ENCODE data around the gene SLC9A9.

Gene SLC9A9

GRCh38 chr3:143362115-143362991 lies 485.9 kb downstream of the SLC9A9 start:
- DNase-seq (ENCODE audit: low read depth in 1 of 2, low spot score in 1 of 2): no peak

DNA sequence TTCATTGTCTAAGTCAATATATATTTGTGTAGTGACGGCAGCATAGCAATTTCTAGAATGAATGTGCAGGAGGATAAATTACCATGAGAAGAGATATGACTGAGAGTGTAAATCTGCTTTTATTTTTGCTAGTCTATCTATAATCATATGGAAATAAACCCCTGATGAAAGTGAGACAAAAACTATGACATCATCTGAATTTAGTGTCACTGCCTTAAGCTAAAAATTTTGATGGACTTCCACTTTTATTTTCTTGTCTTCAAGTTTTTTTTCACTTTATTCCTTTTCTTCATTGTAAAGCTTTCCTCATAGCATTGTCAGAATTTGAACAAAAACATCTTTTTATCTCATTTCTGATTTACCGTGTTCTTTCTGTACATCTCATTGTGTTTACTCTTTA lies 486.7 kb downstream of the SLC9A9 start:
- DNase-seq (ENCODE audit: low read depth in 1 of 2, low spot score in 1 of 2): no peak

DNA sequence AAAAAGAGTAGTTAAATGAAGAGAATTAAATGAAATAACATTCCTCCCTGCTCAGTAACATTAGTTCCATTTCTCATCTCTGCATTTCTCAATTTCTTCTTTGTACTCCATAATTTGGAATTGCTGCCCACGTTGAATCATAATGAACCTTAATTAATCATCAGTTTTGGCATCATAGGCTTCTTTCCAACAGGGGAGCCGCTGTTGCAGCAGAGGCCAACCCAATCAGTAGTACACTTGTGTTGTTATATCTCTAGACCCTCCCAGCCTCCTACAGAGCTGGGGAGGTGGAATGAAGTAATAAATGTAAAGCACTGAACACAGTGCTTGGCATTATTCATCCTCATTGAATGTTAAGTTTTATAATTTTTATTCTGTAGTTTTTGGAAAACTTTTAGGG lies 488.0 kb downstream of the SLC9A9 start:
- no peak for DNase-seq (ENCODE audit: low read depth in 1 of 2, low spot score in 1 of 2)

GRCh38 chr3:143358793-143359491 lies 489.3 kb downstream of the SLC9A9 start:
- no peak for DNase-seq (ENCODE audit: low read depth in 1 of 2, low spot score in 1 of 2)

DNA sequence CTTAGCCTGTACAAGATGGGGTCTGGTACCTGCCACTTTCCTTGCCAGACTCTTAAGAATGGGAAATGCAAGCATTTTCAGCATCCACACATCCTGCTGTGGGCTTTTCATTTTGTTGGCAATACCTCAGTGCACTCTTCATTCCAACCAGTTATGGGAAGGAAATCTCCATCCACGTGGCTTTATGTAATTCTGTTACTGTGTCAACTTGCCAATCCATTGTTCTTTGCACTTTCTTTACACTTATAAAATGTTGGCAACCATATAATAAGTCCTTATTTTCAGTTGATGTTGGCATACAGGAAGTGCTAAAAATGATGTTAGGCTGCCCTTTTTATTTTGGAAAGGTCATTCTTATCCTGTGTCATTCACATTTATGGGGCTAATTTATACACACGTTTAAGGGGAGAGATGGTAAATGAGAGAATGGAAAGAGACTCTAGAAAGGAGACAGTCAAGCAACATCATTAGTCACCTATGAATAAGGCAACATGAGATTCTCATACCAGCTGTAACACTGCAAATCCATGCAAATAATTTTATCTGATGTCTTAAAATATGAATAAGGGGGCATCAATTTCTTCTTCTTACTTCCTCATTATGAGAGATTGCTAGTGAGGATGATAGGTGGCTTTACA lies 490.0 kb downstream of the SLC9A9 start:
- no peak for DNase-seq (ENCODE audit: low read depth in 1 of 2, low spot score in 1 of 2)

DNA sequence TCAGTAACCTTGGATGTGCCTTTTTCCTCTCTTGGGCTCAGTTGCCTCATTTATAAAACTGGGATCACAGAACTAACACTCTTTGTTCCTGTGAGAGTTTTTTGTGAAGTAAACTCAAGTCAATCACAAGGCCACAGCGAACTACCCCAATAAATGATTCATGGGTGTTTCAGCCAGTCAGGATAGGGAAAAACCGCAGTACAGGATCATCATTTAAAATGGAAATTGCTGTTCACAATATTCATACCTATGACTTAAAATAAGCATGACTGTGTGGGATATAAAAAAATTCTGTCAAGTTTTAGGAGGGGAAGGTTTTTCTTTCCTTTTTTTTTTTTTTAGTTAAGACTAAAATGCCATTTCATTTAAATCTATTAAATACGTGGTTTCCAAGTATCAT lies 490.6 kb downstream of the SLC9A9 start:
- no peak for DNase-seq (ENCODE audit: low read depth in 1 of 2, low spot score in 1 of 2)

DNA sequence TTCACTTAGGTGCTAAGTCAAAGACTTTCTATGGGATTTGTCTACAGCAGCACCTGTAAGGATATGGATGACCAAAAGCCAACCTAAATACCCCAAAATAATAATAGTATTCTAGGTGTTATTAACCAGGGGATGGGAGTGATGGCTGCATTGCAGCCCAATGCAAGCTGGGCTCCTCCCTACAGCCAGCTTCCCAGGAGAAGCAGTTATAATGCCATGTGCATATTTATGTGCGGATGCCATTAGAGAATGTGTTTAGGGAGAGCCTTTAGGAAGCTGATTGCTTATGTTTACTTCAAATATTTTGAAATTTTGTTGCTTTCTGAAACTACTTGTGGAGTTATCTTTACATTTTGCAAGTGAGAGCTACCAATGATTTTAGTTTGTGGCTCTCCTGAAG lies 491.4 kb downstream of the SLC9A9 start:
- no peak for DNase-seq (ENCODE audit: low read depth in 1 of 2, low spot score in 1 of 2)

- no peak for DNase-seq (ENCODE audit: low read depth in 1 of 2, low spot score in 1 of 2)
Observed at GRCh38 chr3:143354342-143354741, 493.9 kb downstream of the SLC9A9 start.

DNA sequence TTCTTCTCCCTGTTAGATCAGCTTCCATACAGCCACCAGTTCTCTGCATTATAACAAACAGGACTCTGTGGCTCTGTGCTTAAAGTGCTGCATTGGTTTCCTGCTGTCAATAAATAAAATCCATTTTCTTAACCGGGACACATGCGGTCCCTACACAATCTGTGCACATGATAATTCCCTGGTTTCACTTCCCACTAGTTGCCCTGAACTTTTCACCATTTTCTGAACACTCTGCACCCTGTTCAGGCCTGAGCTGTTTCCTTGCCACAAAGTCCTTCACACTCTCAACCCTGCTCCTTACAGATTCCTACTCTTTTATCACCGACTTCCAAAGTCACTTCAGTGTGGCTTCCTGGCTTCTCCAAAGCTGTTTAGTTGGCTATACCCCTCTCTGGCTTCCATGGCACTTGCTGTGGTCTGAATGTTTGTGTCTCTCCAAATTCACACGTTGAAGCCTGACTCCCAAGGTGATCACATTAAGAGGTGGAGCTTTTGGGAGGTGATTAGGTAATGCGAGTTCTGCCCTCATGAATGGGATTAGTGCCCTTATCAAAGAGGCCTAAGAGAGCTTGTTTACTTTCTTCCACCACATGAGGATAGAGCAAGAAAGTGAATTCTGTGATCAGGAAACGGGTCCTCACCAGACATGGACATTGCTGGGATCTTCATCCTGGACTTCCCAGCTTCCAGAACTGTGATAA lies 495.3 kb downstream of the SLC9A9 start:
- DNase-seq (ENCODE audit: low read depth in 1 of 2, low spot score in 1 of 2): no peak

- DNase-seq (ENCODE audit: low read depth in 1 of 2, low spot score in 1 of 2): no peak
Observed at GRCh38 chr3:143351895-143352608, 496.2 kb downstream of the SLC9A9 start.

DNA sequence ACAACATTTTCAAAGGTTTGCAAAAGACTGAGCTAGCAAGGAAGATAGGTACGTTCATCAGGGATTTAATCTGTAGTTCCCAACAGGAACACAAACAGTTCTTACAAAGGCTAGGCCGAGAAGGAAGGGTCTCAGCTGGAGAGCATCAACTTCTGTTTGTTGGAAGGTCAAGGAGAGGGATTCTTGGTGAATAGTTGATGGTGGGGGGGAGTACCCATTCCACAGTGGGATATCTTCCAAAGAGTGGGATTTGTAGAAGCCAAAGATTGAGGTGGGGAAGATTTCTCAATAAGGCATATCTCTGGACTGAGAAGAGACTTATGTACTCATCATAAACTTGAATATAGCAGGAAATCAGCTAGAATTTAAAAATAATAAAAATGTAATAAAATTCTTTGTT lies 496.9 kb downstream of the SLC9A9 start:
- no peak for DNase-seq (ENCODE audit: low read depth in 1 of 2, low spot score in 1 of 2)

DNA sequence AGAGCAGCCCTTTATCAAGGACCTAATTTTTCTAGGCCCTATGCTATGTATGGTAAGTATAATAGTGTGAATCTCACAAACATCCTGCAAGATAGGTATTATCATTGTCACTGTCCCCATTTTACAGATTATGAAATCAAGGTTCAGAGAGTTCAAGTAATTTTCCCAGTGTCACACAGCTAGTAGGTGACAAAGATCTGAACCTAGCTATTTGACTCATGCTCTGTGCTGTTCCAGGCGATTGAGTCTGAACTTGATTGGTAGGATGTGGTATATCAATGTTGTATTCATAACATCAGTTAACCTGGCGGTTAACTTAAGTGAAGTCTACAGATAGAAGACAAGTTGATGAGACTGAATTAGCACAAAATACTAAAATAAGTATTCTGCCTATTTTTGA lies 498.8 kb downstream of the SLC9A9 start:
- DNase-seq (ENCODE audit: low read depth in 1 of 2, low spot score in 1 of 2): no peak

DNA sequence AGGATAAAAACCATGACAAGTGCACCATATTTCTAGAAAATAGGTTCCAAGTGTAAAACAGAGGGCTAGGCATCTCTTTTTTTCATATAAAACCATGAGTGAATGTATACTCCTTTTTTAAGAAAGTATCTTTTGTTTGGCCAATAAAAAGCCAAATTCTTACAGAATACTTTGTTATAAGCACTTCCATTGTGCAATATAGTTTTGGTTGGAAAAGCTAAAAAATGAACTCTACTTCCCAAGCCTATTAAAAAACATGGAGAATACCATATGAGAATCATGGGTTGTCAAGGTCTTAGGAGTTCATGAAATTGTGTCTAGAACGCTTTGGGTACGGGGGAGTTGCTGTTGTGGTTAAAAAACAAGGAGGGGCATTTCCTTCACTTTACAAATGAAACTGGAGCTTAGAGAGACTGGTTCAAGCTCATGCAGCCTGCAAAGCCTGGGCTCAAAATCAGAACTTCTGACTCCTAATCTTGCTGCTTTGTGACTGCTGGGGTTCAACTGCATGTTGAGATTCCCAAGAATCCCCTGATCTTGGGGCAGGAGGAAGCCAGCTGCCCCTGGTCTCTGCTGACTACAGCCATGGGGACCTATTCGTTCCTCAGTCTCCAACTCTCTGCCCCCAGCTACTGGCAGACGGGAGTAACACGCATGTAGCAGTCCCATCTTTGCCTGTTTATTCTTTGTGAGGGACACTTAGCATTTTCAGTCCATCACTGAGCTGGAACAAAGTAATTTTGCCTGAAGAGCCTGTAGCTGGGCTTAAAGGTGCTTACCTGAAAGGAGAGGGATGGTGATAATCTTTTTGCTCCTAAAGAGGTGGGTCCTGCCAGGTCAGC lies 499.6 kb downstream of the SLC9A9 start:
- DNase-seq (ENCODE audit: low read depth in 1 of 2, low spot score in 1 of 2): no peak

- no peak for DNase-seq (ENCODE audit: low read depth in 1 of 2, low spot score in 1 of 2)
Observed at GRCh38 chr3:143344516-143345165, 503.6 kb downstream of the SLC9A9 start.

- no peak for DNase-seq (ENCODE audit: low read depth in 1 of 2, low spot score in 1 of 2)
Observed at GRCh38 chr3:143343944-143344343, 504.3 kb downstream of the SLC9A9 start.

GRCh38 chr3:143343031-143343430 lies 505.2 kb downstream of the SLC9A9 start:
- no peak for DNase-seq (ENCODE audit: low read depth in 1 of 2, low spot score in 1 of 2)

DNA sequence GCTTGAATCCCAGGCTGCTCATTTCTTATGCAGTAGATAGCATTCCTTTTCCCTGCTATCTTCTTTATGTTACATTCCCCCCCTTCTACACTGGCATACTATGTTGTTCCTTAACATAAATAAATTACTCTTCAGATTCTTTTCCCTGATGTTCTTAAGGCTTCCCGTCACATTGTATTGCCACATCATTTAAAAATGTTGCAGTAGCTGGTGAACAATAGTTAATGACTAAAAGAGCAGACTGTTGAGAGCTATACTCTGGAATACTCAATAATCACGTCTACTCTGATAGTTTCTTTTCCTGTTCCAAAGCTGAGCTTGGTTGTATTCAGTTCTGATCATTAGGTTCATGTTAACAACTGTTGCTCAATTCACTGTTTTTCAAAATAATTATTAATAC lies 508.8 kb downstream of the SLC9A9 start:
- DNase-seq (ENCODE audit: low read depth in 1 of 2, low spot score in 1 of 2): no peak

DNA sequence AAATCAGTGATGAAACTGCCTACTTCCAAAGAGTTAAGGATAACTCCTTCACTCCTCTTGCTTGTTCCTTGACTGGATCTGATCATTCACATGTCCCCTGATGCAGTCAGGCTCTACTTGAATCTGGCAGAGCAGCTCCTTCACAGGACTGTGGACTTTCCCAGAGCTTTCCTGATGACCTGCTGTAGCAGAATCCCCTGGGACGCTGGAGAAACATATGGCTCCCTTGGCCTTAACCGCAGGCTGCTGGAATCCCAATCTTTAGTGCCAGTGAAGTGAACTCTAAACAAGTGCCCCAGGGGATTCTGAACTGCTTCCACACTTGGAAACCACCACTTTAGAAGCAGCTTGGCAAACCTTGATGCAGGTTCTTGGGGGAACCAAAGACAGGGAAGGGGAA lies 510.9 kb downstream of the SLC9A9 start:
- no peak for DNase-seq (ENCODE audit: low read depth in 1 of 2, low spot score in 1 of 2)

DNA sequence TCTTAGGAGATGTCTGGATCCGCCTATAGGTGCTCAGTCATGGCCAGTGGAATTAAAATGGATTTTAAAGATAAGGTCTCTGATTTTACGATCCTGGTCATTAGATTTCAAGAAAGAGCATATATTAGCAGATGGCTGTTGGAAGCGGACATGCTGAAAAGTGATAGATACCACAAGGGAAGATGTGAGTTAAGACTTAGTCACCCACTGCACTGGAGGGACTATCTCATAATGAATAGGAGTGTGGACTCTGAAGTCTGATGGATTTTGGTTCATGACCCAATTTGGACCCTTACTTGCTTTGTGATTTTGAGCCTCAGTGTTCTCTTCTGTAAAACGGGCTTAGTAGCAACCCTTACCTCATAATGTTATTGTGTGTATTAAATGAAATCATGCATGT lies 514.0 kb downstream of the SLC9A9 start:
- no peak for DNase-seq (ENCODE audit: low read depth in 1 of 2, low spot score in 1 of 2)
